Fibroblast of skin of back (primary cell): ENCODE results near the gene MAPK13.
A peak's percentile ranks its signal among the peaks of the same experiment; 100 is the strongest.

Experiments
- DNase-seq: peaks from one replicate; pipeline ENCODE4 v3.0.0-alpha.2; 2013

MAPK13 gene

DNA sequence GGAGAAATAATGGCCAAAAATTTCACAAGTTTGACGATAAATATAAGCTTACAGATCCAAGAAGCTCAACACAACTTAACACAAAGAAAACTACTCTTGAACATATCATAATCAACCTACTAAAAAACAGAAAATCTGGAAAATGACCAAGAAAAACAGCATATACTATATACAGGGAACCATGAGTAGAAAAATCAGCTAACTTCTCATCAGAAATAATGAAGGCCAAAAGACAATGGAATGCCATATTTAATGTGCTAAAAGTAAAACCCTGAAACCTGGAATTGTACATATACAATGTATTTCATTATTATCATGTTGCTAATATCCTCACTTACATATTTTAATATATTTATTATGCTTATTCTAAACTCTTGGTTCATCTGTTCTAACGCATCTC lies 25.3 kb downstream of the MAPK13 start:
- DNase-seq = no peak

DNA sequence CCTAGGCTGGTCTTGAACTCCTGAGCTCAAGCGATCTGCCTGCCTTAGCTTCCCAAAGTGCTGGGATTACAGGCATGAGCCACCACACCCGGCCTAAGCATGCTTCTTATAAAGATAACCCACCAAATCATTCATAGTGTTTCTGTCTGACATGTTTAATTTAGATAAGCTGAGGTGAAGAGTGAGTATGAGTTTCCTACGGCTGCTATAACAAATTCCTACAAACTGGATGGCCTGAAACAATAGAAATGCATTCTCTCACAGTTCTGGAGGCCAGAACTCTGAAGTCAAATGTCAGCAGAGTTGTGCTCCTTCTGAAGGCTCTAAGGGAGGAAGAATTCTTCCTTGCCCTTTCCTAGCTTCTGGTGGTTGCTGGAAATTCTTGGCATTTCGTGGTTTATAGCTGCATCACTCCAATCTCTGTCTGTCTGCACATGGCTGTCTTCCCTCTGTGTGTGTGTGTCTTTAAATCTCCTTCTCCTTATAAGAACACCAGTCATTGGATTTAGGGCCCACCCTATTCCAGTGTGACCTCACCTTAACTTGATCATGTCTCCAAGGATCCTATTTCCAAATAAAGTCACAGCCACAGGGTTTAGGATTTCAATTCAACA lies 29.9 kb downstream of the MAPK13 start:
- DNase-seq = peak; percentile 63

DNA sequence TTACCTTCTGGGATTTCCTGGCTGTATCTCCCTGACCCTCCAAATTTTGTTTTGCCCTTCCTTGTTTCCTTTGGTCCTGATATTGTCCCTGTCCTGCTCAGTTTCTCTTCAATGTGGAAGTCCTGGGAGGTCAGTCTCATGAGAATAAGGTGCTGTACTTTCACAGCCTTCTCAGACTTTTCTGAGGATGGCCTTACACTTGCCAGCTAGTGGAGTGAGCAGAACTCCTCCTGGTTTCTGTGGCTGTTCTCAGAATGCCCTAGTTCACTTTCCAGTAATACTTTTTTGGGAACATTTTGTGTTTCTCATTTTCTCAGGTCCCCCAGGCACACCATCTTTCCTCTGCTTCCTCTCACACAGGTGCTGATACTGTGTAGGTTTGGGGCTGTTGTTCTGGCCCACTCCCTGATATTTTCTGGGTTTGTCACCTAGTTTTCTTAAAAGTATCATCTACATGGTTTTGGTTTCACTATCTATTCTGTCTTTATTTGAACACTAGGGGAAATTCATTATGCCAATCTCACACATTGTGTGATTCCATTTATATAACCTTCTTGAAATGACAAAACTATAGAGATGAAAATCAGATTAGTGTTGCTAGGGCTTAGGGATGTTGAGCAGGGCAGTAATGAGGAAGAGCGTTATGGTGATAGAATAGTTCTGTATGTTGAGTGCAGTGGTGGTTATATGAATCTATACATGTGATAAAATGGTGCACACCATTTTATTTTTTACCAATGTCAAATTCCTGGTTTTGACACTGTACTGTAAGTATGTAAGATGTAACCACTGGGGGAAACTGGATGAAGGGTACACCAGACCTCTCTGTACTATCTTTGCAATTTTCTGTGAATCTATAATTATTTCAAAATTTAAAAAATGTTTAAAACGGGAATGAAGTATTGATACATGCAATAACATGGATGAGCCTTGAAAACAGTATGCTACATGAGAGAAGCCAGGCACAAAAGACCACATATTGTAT lies 39.0 kb downstream of the MAPK13 start:
- DNase-seq = no peak

DNA sequence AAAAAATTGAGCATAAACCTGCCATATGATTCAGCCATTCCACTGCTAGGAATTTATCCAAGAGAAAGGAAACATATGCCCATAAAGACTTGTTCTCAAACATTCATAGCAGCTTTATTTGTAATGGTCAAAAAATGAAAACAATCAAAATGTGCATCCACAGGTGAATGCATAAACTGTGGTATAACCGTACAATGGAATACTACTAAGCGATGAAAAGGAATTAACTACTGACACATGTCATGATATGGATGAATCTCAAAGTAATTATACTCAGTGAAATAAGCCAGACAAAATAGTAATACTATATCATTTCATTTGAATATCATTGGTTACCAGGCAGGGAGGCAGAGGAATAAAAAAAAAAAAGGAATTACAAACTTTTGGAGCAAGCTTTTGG lies 40.4 kb downstream of the MAPK13 start:
- no peak for DNase-seq

DNA sequence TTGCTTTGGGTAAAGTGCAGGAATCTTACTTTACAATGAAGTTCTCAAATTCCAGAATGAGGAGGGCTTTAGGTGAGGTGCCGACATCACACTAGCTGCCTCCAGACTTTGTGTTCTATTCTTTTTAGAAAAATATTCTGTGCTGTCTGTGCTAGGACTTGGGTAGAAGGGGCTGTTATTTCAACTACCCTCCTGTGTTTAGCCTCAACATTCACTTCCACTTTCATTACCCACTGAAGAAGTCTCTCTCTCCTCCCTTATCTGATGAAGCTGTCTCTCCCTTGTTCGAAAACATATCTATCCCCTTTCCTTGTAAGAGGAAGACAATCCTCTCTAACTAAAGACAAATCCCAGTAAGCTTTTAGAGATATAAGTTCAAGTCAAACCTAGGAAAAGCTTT lies 41.3 kb downstream of the MAPK13 start:
- DNase-seq = no peak

DNA sequence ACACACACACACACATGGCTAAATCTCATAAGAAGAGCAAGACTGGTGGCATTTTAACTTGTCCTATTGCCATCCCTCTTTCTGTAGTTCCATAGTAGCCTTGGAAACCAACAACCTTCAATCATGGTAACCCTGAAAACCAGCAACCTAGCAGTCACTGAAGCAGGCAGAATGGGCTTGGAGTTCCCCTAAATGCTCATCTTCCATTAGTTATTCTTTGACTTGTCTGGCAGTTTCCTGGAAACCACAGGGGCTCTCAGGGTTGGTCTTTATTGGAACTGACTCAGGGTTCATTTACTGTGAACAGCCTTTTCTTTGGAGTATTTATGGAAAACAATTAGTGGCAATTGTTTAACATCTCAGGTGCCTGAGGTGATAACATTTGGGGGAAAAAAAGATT lies 46.9 kb downstream of the MAPK13 start:
- DNase-seq = no peak

DNA sequence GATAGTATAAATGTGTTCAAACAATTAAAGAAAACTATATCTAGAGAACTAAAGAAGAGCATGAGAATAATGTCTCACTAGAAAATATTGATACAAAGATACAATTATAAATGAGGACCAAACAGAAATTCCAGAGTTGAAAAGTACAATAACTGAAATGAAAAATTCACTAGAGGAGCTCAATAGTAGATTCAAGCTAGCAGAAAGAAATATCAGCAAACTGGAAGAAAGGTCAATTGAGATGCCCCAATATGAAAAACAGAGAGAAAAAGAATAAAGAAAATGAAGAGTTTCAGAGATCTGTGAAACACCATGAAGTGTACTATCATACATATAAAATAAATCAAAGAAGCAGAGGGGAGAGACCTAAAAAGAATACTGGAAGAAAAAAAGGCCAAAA lies 48.2 kb downstream of the MAPK13 start:
- DNase-seq = no peak

DNA sequence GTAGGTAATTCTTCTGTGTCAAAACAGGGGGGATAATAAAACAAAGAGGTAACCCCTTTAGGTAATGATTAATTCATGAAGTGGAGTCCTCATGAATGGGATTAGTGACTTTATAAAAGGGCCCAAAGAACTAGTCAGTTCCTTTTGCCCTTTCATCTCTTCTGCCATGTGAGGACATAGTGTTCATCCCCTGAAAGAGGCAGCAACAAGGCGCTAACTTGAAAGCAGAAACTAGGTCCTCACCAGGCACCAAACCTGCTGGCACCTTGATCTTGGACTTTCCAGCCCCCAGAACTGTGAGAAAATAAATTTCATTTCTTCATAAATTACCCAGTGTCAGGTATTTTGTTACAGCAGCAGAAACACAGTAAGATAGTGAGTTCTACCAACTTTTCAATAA lies 49.8 kb downstream of the MAPK13 start:
- DNase-seq = no peak

DNA sequence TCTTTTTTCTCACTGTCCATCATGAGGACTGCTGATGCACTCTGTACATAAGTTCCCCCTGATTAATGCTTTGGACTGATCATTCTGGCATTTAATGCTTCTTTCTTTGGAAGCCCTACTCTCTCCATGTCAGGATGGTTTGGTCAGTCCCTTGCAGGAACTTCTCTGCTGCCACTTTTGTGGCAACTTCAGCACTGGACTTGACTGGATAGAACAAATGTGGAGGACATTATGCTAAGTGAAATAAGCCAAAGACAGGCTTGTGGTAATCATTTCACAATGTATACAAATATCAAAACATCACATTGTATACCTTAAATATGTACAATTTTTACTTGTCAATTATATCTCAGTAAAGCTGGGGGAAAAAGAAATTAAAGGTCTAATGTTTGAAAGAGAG lies 54.0 kb downstream of the MAPK13 start:
- no peak for DNase-seq

DNA sequence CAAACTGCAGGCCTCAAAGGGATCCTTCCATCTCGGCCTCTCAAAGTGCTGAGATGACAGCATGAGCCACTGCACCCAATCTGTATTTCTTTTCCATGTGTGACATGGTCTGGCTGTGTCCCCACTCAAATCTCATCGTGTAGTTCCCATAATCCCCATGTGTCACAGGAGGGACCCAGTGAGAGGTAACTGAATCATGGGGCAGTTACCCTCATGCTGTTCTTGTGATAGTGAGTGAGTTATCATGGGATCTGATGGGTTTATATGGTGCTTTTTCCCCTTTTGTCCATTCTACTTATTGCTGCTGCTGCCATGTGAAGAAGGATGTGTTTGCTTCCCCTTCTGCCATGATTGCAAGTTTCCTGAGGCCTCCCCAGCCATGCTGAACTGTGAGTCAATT lies 55.9 kb downstream of the MAPK13 start:
- DNase-seq = no peak

DNA sequence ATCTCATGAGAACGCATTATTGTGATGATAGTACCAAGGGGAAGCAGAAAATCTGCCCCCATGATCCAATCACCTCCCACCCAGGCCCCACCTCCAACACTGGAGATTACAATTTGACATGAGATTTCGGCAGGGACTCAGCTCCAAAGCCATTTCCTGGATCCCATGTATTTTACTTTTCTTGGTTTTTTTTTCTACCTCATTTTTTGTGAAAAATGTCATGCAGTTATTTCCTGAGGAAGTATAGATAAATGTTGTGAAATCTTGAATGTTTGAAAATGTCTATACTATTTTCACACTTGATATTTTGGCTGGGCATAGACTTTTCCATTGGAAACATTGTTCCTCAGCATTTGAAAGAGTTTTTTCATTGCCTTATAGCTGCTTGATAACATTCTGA lies 57.1 kb downstream of the MAPK13 start:
- DNase-seq = no peak
